Memory B cell (primary cell): ENCODE results near the gene IL1RAPL1.

ENCODE experiments used
- ATAC-seq: fragments of 150-1000 bp; cut with Tn5 transposase; 2 replicates; pipeline ENCODE4 v1.10.0; 2021; ENCODE audit warnings: low read depth, mild to moderate bottlenecking, moderate library complexity
- DNase-seq, 2 donors: peaks; one replicate each; pipeline ENCODE4 v3.0.0; 2022; ENCODE audit warnings: low spot score in 2 of 2
- H3K27ac Mint-ChIP-seq: one replicate; pipeline ENCODE4 v1.8.0; 2022; ENCODE audit warnings: mild to moderate bottlenecking, moderate library complexity, mixed read lengths
- H3K27me3 Mint-ChIP-seq: one replicate; pipeline ENCODE4 v1.8.0; 2022; ENCODE audit warnings: mixed read lengths
- H3K36me3 Mint-ChIP-seq: one replicate; pipeline ENCODE4 v1.8.0; 2022; ENCODE audit warnings: mild to moderate bottlenecking, mixed read lengths
- H3K4me1 Mint-ChIP-seq: one replicate; pipeline ENCODE4 v1.8.0; 2022; ENCODE audit warnings: mixed read lengths
- H3K4me3 Mint-ChIP-seq: one replicate; pipeline ENCODE4 v1.8.0; 2022; ENCODE audit warnings: mild to moderate bottlenecking, moderate library complexity, mixed read lengths
- H3K9me3 Mint-ChIP-seq: one replicate; pipeline ENCODE4 v1.8.0; 2022; ENCODE audit warnings: mixed read lengths

Gene IL1RAPL1

GRCh38 chrX:29746326-29746725, 1159.1 kb downstream of the IL1RAPL1 start:
- no peaks in the 10 kb centered on the region for H3K9me3 Mint-ChIP-seq
- H3K36me3 Mint-ChIP-seq: no peaks in the 10 kb centered on the region
- H3K4me1 Mint-ChIP-seq: no peaks in the 10 kb centered on the region
- ATAC-seq: no peak
- no peak overlapping the region for H3K27ac Mint-ChIP-seq
- no peak overlapping the region for H3K4me3 Mint-ChIP-seq
- no peaks in the 10 kb centered on the region for H3K27me3 Mint-ChIP-seq
- DNase-seq: no peak

- Mint-ChIP-seq H3K36me3 (no peaks in the 10 kb centered on the region), H3K4me1 (no peaks in the 10 kb centered on the region), H3K9me3 (no peaks in the 10 kb centered on the region), H3K4me3 (no peak overlapping the region), H3K27me3 (no peaks in the 10 kb centered on the region), H3K27ac (no peak overlapping the region)
- no peak for DNase-seq
- ATAC-seq: no peak
These were observed 1174.8 kb downstream of the IL1RAPL1 start for GRCh38 chrX:29762006-29762405.

DNA sequence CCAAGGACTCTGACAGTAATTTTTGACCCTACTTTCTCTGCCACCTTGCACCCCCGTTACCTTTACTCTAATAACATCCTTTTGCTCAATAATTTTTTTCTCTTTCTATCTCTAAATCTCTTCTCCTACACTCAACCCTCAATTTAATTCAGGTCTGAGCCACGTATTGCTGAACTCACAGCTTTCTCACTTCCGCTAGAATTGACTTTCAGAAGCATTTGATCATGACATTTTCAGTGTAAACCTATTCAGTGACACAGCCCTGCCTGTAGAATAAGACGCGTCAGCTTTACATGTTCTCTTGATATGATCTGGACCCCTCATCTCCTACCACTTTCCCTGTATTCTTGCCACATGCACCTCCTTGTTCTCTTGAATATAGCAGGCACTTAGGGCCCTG, 1188.6 kb downstream of the IL1RAPL1 start:
- Mint-ChIP-seq H3K27me3 (no peaks in the 10 kb centered on the region), H3K27ac (no peak overlapping the region), H3K9me3 (no peaks in the 10 kb centered on the region), H3K4me3 (no peak overlapping the region), H3K4me1 (no peaks in the 10 kb centered on the region), H3K36me3 (no peaks in the 10 kb centered on the region)
- ATAC-seq: no peak
- no peak for DNase-seq

GRCh38 chrX:29787656-29788055, 1200.4 kb downstream of the IL1RAPL1 start:
- Mint-ChIP-seq H3K4me1 (no peaks in the 10 kb centered on the region), H3K36me3 (no peaks in the 10 kb centered on the region), H3K4me3 (no peak overlapping the region), H3K9me3 (peaks cover 7% of the 10 kb centered on the region), H3K27me3 (no peaks in the 10 kb centered on the region), H3K27ac (no peak overlapping the region)
- no peak for ATAC-seq
- DNase-seq: no peak

DNA sequence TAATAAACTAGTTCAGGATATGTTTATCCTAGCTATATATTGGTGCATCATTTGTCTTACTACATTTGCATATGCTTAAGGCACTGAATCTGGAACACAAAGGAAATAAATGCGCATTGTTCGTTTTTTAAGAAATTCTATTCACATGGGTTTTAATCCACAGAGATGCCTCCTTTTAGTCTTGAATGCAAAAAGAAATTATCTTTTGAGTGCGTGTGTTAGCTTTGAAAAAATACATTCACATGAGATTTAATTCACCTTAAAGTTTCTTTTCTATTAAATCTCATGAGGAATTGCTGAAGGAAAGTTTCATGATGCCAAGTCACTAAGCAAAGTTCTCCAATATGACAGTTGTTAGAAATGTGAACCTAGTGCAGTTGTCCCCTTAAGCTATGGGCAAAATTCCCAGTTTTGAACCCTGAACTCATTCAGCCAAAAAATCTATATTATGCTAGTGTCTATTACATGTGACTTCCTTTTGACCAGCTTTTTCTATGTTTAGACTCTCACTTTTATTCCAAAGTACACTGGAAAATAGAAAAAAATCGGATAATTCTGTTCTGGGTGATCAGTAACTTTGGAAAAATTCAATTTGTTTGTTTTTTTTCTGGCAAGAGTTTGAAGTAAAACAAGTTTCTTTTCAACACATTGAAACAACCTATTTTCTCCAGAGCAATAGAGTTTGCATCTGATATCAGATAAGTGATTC, 1201.9 kb downstream of the IL1RAPL1 start:
- no peak overlapping the region for H3K4me3 Mint-ChIP-seq
- H3K36me3 Mint-ChIP-seq: no peaks in the 10 kb centered on the region
- H3K4me1 Mint-ChIP-seq: no peaks in the 10 kb centered on the region
- DNase-seq: no peak
- H3K9me3 Mint-ChIP-seq: peaks cover 4% of the 10 kb centered on the region
- H3K27me3 Mint-ChIP-seq: no peaks in the 10 kb centered on the region
- no peak overlapping the region for H3K27ac Mint-ChIP-seq
- ATAC-seq: no peak

- H3K4me3 Mint-ChIP-seq: no peak overlapping the region
- H3K27ac Mint-ChIP-seq: no peak overlapping the region
- no peak for DNase-seq
- no peaks in the 10 kb centered on the region for H3K27me3 Mint-ChIP-seq
- no peaks in the 10 kb centered on the region for H3K4me1 Mint-ChIP-seq
- no peak for ATAC-seq
- H3K9me3 Mint-ChIP-seq: no peaks in the 10 kb centered on the region
- no peaks in the 10 kb centered on the region for H3K36me3 Mint-ChIP-seq
These were observed 1205.1 kb downstream of the IL1RAPL1 start for GRCh38 chrX:29792335-29792734.

- ATAC-seq: no peak
- Mint-ChIP-seq H3K4me1 (no peaks in the 10 kb centered on the region), H3K27me3 (no peaks in the 10 kb centered on the region), H3K9me3 (no peaks in the 10 kb centered on the region), H3K36me3 (no peaks in the 10 kb centered on the region), H3K27ac (no peak overlapping the region), H3K4me3 (no peak overlapping the region)
- no peak for DNase-seq
These were observed 1209.9 kb downstream of the IL1RAPL1 start for GRCh38 chrX:29797156-29797555.

- ATAC-seq: no peak
- no peak for DNase-seq
- H3K27me3 Mint-ChIP-seq: no peaks in the 10 kb centered on the region
- no peaks in the 10 kb centered on the region for H3K36me3 Mint-ChIP-seq
- H3K27ac Mint-ChIP-seq: no peak overlapping the region
- H3K4me1 Mint-ChIP-seq: no peaks in the 10 kb centered on the region
- no peaks in the 10 kb centered on the region for H3K9me3 Mint-ChIP-seq
- H3K4me3 Mint-ChIP-seq: no peak overlapping the region
These were observed 1211.2 kb downstream of the IL1RAPL1 start for GRCh38 chrX:29798469-29798868.

- no peaks in the 10 kb centered on the region for H3K4me1 Mint-ChIP-seq
- H3K4me3 Mint-ChIP-seq: no peak overlapping the region
- peaks cover 3% of the 10 kb centered on the region for H3K9me3 Mint-ChIP-seq
- no peak overlapping the region for H3K27ac Mint-ChIP-seq
- DNase-seq: no peak
- ATAC-seq: no peak
- H3K36me3 Mint-ChIP-seq: no peaks in the 10 kb centered on the region
- no peaks in the 10 kb centered on the region for H3K27me3 Mint-ChIP-seq
These were observed 1225.9 kb downstream of the IL1RAPL1 start for GRCh38 chrX:29813174-29813573.

DNA sequence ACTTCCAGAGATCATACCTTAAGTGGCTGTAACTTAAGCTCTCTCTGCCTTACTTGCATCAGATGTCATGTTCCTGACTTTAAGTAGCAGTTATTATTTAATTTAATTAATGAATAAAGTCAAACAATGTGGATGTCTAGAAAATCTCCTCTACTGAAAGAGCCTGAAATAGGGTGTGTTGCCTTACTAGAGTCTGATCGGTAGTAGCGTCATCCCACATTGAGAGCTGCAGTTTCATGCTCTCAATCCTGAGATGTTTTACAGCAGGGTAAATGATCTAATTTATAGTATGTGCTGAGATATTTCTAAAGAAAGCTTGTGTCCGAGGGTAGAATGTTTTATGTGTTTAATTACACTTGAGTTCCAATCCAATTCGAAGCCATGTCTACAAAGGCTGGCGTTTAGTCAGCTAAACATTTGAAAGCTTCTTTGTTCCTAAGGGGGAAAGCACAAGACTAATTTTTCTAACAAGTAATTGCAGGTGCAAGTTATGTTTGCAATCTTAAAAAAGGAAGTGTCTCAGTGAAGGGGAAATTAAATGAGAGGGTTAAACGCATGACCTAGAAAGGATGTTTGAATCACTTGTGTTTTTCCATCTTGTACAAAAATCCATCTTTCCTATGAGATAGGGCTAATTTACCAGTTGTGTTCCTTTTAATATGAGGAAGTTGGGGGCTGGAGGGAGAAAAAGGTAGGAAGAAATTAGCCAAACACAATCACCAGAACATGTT, 1237.1 kb downstream of the IL1RAPL1 start:
- no peaks in the 10 kb centered on the region for H3K4me1 Mint-ChIP-seq
- H3K9me3 Mint-ChIP-seq: peaks cover 1% of the 10 kb centered on the region
- ATAC-seq (no peak), DNase-seq (no peak)
- no peak overlapping the region for H3K27ac Mint-ChIP-seq
- no peak overlapping the region for H3K4me3 Mint-ChIP-seq
- H3K27me3 Mint-ChIP-seq: no peaks in the 10 kb centered on the region
- H3K36me3 Mint-ChIP-seq: no peaks in the 10 kb centered on the region

DNA sequence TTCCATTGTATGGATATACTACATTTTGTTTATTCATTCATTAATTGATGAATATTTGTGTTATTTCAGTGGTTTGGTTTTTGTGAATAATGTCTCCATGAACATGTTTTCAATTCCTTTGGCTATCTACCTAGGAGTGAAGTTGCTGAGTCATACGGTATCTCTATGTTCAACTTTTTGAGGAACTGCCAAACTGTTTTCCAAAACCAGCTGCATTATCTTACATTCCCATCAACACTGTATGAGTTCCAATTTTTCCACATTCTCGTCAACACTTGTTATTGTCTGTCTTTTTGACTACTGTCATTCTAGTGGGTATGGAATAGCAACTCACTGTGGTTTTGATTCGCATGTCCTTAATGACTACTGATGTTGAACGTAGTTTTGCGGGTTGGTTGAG, 1239.5 kb downstream of the IL1RAPL1 start:
- no peak overlapping the region for H3K4me3 Mint-ChIP-seq
- H3K9me3 Mint-ChIP-seq: peaks cover 1% of the 10 kb centered on the region
- ATAC-seq (no peak), DNase-seq (no peak)
- no peaks in the 10 kb centered on the region for H3K4me1 Mint-ChIP-seq
- H3K27ac Mint-ChIP-seq: no peak overlapping the region
- H3K27me3 Mint-ChIP-seq: no peaks in the 10 kb centered on the region
- no peaks in the 10 kb centered on the region for H3K36me3 Mint-ChIP-seq

- Mint-ChIP-seq H3K36me3 (no peaks in the 10 kb centered on the region), H3K27ac (no peak overlapping the region), H3K4me1 (no peaks in the 10 kb centered on the region), H3K27me3 (no peaks in the 10 kb centered on the region), H3K4me3 (no peak overlapping the region), H3K9me3 (no peaks in the 10 kb centered on the region)
- no peak for DNase-seq
- no peak for ATAC-seq
These were observed 1247.1 kb downstream of the IL1RAPL1 start for GRCh38 chrX:29834311-29834710.

GRCh38 chrX:29834764-29835163, 1247.5 kb downstream of the IL1RAPL1 start:
- ATAC-seq: no peak
- H3K9me3 Mint-ChIP-seq: no peaks in the 10 kb centered on the region
- H3K4me3 Mint-ChIP-seq: no peak overlapping the region
- no peak for DNase-seq
- H3K27me3 Mint-ChIP-seq: no peaks in the 10 kb centered on the region
- no peaks in the 10 kb centered on the region for H3K4me1 Mint-ChIP-seq
- H3K27ac Mint-ChIP-seq: no peak overlapping the region
- no peaks in the 10 kb centered on the region for H3K36me3 Mint-ChIP-seq

- H3K9me3 Mint-ChIP-seq: peaks cover 3% of the 10 kb centered on the region
- H3K27ac Mint-ChIP-seq: no peak overlapping the region
- no peak for DNase-seq
- H3K4me1 Mint-ChIP-seq: no peaks in the 10 kb centered on the region
- no peak overlapping the region for H3K4me3 Mint-ChIP-seq
- H3K36me3 Mint-ChIP-seq: no peaks in the 10 kb centered on the region
- no peaks in the 10 kb centered on the region for H3K27me3 Mint-ChIP-seq
- ATAC-seq: no peak
These were observed 1254.5 kb downstream of the IL1RAPL1 start for GRCh38 chrX:29841750-29842149.

GRCh38 chrX:29842552-29842951, 1255.3 kb downstream of the IL1RAPL1 start:
- no peak overlapping the region for H3K27ac Mint-ChIP-seq
- no peak for ATAC-seq
- H3K4me1 Mint-ChIP-seq: no peaks in the 10 kb centered on the region

More at GRCh38 chrX:29842552-29842951, 1255.3 kb downstream of the IL1RAPL1 start:
- Mint-ChIP-seq H3K36me3 (no peaks in the 10 kb centered on the region), H3K27me3 (no peaks in the 10 kb centered on the region), H3K4me3 (no peak overlapping the region), H3K9me3 (peaks cover 3% of the 10 kb centered on the region)
- DNase-seq: no peak
